ENCODE results near the gene DAPL1.

The DAPL1 gene

GRCh38 chr2:158777077-158777476 is 18.0 kb upstream of the DAPL1 start:
- DNase-seq (ENCODE audit: low read depth) = no peak

DNA sequence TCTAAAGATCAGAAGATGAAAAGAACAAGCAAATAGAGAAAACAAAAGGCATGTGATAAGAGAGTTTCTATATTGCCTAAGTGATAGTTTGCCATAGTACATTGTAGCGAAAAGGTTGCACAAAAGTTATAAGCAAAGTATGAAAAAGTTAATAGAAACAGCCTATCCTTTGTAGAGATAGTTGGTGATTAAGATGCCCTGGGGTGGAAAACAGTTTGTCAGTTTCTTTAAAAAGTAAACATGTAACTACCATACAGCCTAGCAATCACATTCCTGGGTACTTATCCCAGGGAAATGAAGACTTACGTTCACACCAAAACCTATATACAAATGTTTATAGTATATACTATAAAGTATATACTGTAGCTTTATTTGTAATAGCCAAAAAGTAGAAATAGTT is 16.9 kb upstream of the DAPL1 start:
- no peak for DNase-seq (ENCODE audit: low read depth)

- DNase-seq (ENCODE audit: low read depth) = no peak
Observed at GRCh38 chr2:158779621-158780020, 15.5 kb upstream of the DAPL1 start.

GRCh38 chr2:158781353-158781961 is 13.7 kb upstream of the DAPL1 start:
- DNase-seq (ENCODE audit: low read depth) = no peak

- no peak for DNase-seq (ENCODE audit: low read depth)
Observed at GRCh38 chr2:158782136-158782535, 13.0 kb upstream of the DAPL1 start.

GRCh38 chr2:158782616-158783015 is 12.5 kb upstream of the DAPL1 start:
- no peak for DNase-seq (ENCODE audit: low read depth)

DNA sequence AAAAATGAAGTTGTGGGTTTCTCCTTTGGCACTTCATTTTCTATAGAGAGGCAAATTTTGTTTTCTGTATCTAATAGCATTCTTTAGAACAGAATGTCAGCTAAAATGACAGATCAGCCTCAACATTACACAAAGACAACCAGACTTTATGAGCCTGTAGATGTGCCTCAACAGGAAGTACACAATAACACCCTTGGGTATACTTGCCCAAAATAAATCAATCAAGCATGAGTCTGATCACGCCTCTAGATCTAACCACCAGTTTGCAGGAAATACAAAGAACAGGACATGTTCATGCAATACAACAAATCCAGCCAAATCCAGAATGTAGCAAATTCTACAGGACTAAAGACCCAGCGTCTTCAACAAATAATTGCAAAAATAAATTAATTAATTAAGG is 11.2 kb upstream of the DAPL1 start:
- DNase-seq (ENCODE audit: low read depth) = no peak

DNA sequence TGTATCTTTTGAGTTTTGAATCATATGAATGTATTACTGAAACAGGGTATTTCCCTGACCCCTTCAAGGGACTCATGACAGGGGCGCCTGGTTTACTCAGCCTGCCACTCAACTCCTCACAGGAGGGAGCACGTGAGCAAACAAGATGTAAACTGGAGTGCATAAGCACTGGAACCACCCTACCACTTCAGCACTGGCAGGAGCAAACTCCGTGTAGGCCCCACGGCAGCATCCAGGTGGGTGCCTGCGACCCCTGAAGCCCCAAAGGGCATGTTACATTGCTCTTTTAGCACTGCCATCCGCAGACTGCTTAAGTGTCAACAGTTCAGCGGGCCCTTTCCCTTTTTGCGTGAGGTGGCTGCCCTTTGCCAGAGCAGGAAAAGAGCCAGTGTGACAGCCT is 8.2 kb upstream of the DAPL1 start:
- DNase-seq (ENCODE audit: low read depth) = no peak

DNA sequence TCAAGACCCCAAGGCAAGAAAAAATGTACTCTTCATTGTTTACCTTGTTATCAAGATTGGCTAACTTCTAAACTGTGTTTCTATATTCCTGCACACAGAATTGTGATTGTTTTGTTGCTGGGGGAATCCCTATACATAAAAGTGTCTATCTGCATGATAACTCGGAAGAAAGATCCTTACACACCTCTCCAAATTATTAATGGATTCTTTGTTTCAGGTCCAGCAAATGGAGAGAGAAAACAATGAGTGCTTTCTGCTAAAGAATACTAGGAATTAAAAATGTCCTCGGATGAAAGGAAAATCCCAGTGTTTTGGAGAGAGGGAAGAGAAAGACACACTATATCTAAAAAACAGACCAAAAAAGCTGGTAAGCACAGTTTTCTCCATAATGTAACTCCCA is 6.2 kb upstream of the DAPL1 start:
- no peak for DNase-seq (ENCODE audit: low read depth)

GRCh38 chr2:158796652-158797051 is 1.5 kb downstream of the DAPL1 start:
- no peak for DNase-seq (ENCODE audit: low read depth)

DNA sequence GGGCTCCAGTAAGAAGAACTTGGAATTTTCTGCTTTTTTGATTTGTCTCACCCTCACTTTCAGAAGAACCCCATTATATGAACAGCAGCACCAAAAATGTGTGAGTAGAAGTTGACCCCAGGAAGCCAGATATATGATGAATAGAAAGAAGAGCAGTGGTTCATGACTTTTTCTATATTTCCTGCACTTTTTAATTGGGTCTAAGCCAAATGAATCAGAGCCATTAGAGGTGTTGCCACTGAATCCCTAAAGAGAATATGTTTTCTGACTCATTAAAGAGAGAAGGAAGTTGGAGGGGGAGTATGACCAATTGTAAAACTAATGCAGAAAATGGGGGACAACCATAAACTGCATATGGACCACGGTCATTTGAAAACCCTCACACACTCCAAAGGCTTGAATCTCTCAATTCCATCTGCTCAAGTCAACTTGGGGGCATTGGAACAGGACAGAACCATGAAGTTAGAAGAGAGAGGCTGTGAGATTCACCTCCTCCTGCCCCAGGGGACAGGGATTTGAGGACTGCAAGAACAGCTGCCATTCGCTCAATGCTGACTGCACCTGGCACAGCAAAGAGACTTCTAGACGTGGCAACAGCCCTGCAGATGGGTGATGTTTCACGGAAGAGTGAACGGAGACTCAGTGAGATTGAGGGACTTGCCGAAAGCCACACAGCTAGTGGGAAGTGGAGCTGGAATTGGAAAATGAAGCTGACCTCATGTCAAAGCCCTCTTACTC is 3.0 kb downstream of the DAPL1 start:
- no peak for DNase-seq (ENCODE audit: low read depth)

GRCh38 chr2:158799181-158799580 is 4.1 kb downstream of the DAPL1 start:
- no peak for DNase-seq (ENCODE audit: low read depth)

GRCh38 chr2:158803506-158803905 is 8.4 kb downstream of the DAPL1 start:
- no peak for DNase-seq (ENCODE audit: low read depth)

DNA sequence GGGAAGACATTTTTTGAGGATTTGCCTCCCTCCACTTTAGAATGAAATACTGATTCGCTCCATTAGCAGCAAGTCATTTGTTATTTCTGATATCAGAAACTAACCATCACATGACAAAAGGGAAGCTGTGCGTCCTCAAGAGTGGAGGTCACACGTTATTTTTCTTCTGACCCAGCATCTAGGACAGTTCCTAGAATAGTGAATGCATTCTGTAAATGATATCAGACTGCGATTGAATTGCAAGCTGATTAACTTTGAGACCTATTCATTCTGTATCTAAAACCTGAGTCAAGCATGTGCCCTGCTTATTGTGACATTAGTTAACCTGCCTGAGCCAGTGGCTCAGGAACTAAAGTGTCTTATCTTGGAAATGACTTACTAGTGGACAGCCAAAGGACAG is 10.1 kb downstream of the DAPL1 start:
- no peak for DNase-seq (ENCODE audit: low read depth)

- DNase-seq (ENCODE audit: low read depth) = no peak
Observed at GRCh38 chr2:158805936-158806335, 10.8 kb downstream of the DAPL1 start.

DNA sequence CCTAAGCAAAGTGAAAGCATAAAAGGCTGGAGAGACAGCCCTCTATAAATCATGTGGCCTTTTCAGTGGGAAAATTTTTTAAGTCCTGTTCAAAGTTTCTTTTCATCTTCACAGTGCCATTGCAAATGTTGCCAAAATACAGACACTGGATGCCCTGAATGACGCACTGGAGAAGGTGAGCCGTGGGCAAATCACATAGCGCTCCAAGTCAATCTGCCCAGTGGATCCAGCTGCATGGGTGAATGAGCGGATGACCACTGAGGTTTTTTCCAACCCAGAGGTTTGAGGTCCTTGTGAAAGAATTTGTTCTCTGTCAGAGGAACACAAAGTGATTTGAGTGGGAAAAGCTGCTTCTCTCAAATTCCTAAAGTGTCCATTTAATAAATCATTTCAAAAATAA is 11.8 kb downstream of the DAPL1 start:
- DNase-seq (ENCODE audit: low read depth) = no peak

GRCh38 chr2:158808426-158808825 is 13.3 kb downstream of the DAPL1 start:
- DNase-seq (ENCODE audit: low read depth) = no peak

GRCh38 chr2:158809816-158810215 is 14.7 kb downstream of the DAPL1 start:
- DNase-seq (ENCODE audit: low read depth) = no peak

DNA sequence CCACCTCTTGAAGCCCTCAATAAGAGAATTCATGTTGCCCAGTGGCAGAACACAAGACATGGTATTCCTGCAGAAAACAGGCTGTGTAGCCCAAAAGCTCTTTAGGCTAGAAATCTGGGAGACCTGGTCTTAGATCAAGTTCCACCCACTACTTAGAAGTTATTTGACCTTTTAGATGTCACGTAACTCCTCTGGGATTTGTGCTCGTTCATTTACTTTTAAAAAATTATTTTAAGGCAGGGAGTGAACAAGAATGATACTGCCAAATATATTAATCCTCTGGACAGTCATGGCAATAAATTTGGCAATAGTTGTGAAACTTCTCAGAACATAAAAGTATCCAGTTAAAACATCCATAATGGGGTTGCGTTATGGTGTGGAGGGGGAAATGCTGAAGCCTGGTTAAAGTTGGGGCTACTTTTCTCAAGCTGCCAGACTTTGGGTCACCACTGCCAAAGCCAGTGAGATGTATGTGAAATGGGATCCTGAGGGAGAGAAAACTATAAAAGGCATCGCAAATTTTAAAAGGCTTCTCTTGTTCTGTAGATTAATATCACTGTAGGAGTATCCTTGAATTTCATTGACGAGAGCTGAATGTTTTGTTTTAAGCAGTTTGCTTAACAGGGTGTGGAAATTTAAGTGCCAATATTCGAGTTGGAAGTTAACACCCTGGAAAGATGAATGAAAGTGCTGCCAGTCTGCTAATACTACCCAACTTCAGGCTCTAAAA is 15.8 kb downstream of the DAPL1 start:
- DNase-seq (ENCODE audit: low read depth) = no peak

DNA sequence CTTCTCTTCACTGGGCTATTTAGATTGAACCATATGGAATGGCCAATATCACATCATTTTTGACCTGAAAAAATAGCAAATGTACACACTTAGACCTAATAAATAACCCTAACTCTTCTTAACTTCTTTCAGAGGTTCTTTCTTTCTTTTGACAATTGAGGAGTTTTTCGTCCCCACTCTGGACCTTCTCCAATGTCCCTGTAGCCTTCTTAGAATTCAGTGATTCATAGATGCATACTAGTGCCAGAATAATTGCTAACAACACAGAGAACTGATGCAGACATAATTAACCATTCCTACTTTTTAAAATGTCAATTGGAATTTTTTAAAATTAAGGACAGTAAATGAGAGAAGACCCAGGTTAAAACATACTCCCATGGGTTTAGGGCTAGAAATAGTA is 20.0 kb downstream of the DAPL1 start:
- DNase-seq (ENCODE audit: low read depth) = no peak

- no peak for DNase-seq (ENCODE audit: low read depth)
Observed at GRCh38 chr2:158815658-158816057, 20.5 kb downstream of the DAPL1 start.

DNA sequence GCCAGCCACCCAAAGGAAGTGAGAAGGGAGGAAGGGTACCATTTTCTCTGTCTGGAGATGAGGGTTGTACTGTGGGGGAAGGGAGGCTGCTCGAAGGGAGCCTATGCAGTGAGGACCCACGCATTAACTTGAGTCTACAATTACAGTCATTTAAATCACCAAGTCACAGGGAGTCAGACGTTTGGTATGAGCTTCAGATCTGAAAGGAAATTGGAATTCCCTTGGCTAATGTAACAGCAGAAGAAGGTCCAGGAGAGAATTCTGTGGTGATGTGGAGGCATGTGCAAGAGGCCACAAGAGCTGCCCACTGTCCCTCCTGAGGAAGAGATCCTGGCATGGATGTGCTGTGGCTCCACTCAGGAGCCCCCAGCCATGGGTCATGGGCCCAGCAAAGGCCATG is 22.5 kb downstream of the DAPL1 start:
- DNase-seq (ENCODE audit: low read depth) = no peak

- no peak for DNase-seq (ENCODE audit: low read depth)
Observed at GRCh38 chr2:158818511-158818910, 23.4 kb downstream of the DAPL1 start.
